Central memory CD8-positive, alpha-beta T cell (primary cell): ENCODE results near the gene RDM1.

Source experiments
- ATAC-seq: fragments of 150-1000 bp; cut with Tn5 transposase; replicated peaks from 2 replicates; pipeline ENCODE4 v1.10.0; 2022; ENCODE audit warnings: mild to moderate bottlenecking, moderate FRiP score, moderate number of reproducible peaks; ENCODE audit not compliant: poor library complexity, severe bottlenecking; ENCODE audit errors: extremely low read depth
- DNase-seq, 2 donors: peaks; one replicate each; pipeline ENCODE4 v3.0.0; 2021; ENCODE audit warnings: low spot score in 2 of 2
- H3K27ac Mint-ChIP-seq: one replicate; pipeline ENCODE4 v1.8.0; 2022; ENCODE audit warnings: low read depth, mild to moderate bottlenecking, moderate library complexity, mixed read lengths
- H3K27me3 Mint-ChIP-seq: one replicate; pipeline ENCODE4 v1.8.0; 2022; ENCODE audit warnings: mixed read lengths
- H3K36me3 Mint-ChIP-seq: one replicate; pipeline ENCODE4 v1.8.0; 2022; ENCODE audit warnings: mild to moderate bottlenecking, moderate library complexity, mixed read lengths; ENCODE audit not compliant: insufficient read depth
- H3K4me1 Mint-ChIP-seq: one replicate; pipeline ENCODE4 v1.8.0; 2022; ENCODE audit warnings: mixed read lengths
- H3K4me3 Mint-ChIP-seq: one replicate; pipeline ENCODE4 v1.8.0; 2022; ENCODE audit warnings: mild to moderate bottlenecking, moderate library complexity, mixed read lengths
- H3K9me3 Mint-ChIP-seq: one replicate; pipeline ENCODE4 v1.8.0; 2022; ENCODE audit warnings: mixed read lengths

RDM1 gene

DNA sequence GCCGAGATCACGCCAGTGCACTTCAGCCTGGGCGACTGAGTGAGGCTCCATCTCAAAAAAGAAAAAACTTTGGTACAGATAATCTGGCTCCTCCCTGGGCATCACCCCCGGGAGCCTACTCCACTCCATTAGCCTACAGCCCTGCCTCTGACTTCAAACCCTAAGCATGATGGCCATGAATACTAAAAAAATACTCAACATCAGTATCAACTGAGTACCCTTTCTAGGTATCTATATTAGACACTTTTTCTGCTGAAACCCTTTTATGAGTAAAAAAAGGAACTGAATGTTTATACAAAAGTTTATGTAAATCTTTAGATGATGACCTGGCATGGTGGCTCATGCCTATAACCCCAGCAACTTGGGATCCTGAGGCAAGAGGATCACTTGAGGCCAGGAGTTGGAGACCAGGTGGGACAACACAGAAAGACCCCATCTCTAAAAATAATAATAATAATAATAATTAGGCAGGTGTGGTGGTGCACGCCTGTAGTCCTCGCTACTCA is 6.9 kb downstream of the RDM1 start:
- Mint-ChIP-seq H3K27ac (no peak overlapping the region), H3K27me3 (no peaks in the 10 kb centered on the region), H3K4me3 (no peak overlapping the region), H3K36me3 (peaks cover 3% of the 10 kb centered on the region), H3K4me1 (peaks cover 11% of the 10 kb centered on the region), H3K9me3 (no peaks in the 10 kb centered on the region)
- no peak for ATAC-seq
- no peak for DNase-seq

DNA sequence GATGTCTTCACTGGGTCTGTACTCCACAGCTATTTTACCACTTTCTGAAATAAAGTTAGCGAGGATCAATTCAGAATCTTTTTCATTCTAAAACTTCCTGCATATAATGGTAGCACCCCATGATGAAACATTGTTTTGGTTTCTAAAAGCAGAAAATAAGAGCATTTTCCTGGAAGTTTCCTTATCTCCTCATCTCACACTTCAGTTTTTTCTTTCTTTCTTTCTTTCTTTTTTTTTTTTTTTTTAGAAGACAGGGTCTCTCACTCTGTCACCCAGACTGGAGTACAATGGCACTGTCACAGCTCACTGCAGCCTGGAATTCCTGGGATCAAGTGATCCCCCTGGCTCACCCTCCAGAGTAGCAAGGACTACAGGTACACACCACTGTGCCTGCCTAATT is 10.3 kb downstream of the RDM1 start:
- no peak overlapping the region for H3K27ac Mint-ChIP-seq
- DNase-seq (no peak), ATAC-seq (no peak)
- H3K9me3 Mint-ChIP-seq, result no peaks in the 10 kb centered on the region
- H3K36me3 Mint-ChIP-seq, result peaks cover 3% of the 10 kb centered on the region
- H3K27me3 Mint-ChIP-seq, result no peaks in the 10 kb centered on the region
- H3K4me1 Mint-ChIP-seq, result peaks cover 23% of the 10 kb centered on the region
- no peak overlapping the region for H3K4me3 Mint-ChIP-seq

DNA sequence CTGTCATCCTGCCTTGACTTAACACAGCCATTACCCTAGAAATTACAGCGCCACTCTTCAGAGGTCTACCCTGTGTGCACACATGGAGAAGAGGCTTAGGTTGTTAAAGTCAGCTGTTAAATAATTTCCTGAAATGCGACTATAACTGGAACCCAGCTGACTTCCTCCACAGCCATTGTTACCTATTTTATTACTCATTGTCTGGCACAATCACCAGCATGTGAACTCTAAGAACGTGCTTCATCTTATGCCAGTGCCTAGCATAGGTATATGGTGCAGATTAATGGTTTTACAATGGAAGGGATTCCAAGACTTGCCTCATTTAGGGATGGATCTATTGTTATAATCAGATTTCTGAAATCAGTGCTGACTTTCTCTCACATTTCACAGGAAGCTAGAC is 11.9 kb downstream of the RDM1 start:
- Mint-ChIP-seq H3K9me3 (no peaks in the 10 kb centered on the region), H3K4me3 (no peak overlapping the region), H3K4me1 (peaks cover 32% of the 10 kb centered on the region), H3K36me3 (peaks cover 3% of the 10 kb centered on the region), H3K27ac (no peak overlapping the region), H3K27me3 (no peaks in the 10 kb centered on the region)
- ATAC-seq (peak; percentile 32), DNase-seq (no peak)

DNA sequence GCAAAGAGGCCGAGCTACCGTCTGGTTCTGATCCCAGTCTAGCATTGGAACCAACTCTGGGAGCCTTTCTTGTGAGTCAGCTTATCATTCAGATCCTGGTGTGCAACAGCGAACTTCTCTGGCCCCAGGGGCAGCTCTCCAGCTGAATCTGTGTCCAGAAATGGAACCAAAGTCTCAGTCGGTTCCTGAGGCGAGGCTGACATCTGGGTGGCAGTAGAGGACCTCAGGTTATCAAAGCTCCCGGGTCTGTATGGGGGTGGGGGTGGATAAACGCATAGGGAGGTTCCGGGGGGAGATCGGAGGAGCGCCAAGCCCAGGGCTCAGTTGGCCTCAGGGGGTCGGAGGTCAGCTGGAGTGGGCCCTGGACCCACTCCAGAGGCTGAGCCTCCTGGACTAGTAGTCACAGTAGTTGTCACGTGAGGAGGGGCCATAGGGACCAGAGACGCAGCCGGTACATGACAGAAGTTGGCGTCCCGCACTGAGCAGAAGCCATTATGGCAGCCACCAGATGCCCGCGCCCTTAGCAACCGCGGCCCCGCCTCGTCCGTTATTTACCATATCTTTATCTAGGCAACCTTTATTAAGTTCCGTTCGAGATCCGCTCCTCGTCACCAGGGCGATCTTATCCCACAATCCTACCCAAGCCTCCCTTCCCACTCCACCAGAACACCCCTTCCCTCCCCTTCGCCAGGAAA is 12.9 kb downstream of the RDM1 start:
- Mint-ChIP-seq H3K4me1 (peaks cover 42% of the 10 kb centered on the region), H3K9me3 (no peaks in the 10 kb centered on the region), H3K36me3 (peaks cover 3% of the 10 kb centered on the region), H3K4me3 (no peak overlapping the region), H3K27ac (no peak overlapping the region), H3K27me3 (no peaks in the 10 kb centered on the region)
- ATAC-seq (no peak), DNase-seq (no peak)

DNA sequence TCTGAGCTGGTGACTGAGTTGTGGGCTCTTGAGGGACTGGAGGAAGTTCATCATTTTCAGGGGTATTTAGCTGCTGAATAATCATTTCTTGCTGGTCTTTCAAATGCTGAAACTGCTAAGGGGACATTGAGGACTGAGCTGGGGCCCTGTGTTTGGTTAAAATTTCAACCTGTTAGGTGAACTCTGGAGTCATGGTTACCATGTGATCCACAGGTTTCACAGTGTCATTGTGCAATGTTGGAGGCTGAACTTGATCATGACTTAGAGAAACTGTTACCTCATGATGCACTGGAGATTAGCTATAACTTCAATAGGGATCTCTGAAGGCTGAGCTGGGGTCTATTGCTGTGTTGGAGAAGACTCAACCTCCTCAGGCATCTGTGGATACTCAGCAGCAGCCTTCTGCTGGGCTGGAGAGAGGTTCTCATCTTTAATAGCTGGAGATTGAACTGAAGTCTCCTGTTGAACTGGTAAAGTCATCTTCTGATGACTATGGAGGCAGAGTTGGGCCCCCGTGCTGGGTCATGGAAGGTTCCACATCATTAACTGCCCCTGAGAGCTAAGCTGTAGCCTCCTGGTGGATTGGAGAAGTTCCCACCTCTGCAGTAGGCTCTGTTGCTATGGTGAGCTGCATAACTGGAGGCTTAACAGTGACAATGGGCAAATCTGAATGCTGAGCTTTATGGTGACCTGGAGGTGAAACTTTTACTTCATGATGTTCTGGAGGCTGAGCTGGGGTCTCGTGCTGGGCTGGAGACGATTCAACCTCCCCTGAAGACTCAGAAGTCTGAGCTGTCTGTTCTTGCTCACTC is 15.2 kb downstream of the RDM1 start:
- Mint-ChIP-seq H3K27me3 (no peaks in the 10 kb centered on the region), H3K4me1 (peaks cover 48% of the 10 kb centered on the region), H3K36me3 (no peaks in the 10 kb centered on the region), H3K4me3 (no peak overlapping the region), H3K27ac (no peak overlapping the region), H3K9me3 (no peaks in the 10 kb centered on the region)
- no peak for DNase-seq
- ATAC-seq, result no peak

DNA sequence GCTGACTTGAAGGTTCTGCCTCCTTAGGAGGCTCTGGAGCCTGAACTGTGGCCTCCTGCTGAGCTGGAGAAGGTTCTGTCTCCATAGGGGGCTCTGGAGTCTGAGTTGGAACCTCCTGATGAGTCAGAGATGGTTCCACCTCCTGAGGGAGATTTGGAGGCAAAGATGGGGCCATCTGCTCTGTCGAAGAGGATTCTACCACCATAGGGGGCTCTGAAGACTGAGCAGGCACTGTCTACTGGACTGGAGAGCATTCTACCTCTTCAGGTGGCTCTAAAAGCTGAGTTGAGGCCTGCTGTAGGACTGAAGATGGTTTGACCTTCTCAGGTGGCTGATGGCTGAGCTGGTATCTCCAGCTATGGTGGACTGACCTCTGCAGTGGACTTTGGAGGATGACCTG is 16.2 kb downstream of the RDM1 start:
- H3K27me3 Mint-ChIP-seq, result no peaks in the 10 kb centered on the region
- H3K9me3 Mint-ChIP-seq, result no peaks in the 10 kb centered on the region
- ATAC-seq (no peak), DNase-seq (no peak)
- no peak overlapping the region for H3K27ac Mint-ChIP-seq
- no peak overlapping the region for H3K4me3 Mint-ChIP-seq
- H3K4me1 Mint-ChIP-seq, result peaks cover 52% of the 10 kb centered on the region
- no peaks in the 10 kb centered on the region for H3K36me3 Mint-ChIP-seq

DNA sequence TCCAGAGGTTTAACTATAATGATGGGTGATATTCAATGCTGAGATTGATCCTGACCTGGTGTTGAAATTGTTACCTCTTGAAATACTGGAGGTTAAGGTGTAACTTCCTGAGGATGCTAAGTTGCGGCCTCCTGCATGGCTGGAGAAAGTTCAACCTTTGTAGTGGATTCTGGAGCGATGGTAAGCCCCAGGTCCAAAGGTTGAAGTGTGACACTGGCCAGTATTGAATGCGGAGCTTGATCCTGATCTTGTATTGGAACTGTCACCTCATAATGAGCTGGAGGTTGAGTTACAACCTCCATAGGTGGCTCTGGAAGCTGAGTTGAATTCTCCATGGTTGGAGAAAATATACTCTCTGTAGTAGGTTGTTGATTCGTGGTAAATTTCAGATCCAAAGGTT is 17.0 kb downstream of the RDM1 start:
- Mint-ChIP-seq H3K36me3 (no peaks in the 10 kb centered on the region), H3K4me1 (peaks cover 57% of the 10 kb centered on the region), H3K27ac (no peak overlapping the region), H3K27me3 (no peaks in the 10 kb centered on the region), H3K9me3 (no peaks in the 10 kb centered on the region), H3K4me3 (peak overlapping the region; percentile 25)
- DNase-seq (no peak), ATAC-seq (peak; percentile 36)

DNA sequence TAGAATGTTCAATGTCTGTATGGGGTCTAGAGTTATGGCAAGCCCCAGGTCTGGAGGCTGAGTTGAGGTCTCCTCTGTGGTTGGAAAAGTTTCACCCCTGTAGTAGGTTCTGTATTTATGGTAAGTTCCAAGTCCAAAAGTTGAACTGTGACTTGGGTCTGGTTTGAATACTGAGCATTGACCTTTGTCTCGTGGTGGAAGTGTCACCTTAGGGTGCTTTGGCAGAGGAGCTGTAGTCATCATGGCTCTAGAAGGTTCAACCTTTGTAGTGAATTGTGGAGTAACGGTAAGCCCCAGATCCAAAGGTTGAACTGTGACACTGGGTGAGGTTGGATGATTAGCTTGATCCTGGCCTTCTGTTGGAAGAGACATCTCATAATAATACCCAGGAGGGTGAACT is 17.6 kb downstream of the RDM1 start:
- DNase-seq, result no peak
- H3K4me3 Mint-ChIP-seq, result peak overlapping the region; percentile 25
- H3K27me3 Mint-ChIP-seq, result no peaks in the 10 kb centered on the region
- no peaks in the 10 kb centered on the region for H3K36me3 Mint-ChIP-seq
- H3K9me3 Mint-ChIP-seq, result no peaks in the 10 kb centered on the region
- H3K4me1 Mint-ChIP-seq, result peaks cover 57% of the 10 kb centered on the region
- ATAC-seq, result no peak
- H3K27ac Mint-ChIP-seq, result no peak overlapping the region

DNA sequence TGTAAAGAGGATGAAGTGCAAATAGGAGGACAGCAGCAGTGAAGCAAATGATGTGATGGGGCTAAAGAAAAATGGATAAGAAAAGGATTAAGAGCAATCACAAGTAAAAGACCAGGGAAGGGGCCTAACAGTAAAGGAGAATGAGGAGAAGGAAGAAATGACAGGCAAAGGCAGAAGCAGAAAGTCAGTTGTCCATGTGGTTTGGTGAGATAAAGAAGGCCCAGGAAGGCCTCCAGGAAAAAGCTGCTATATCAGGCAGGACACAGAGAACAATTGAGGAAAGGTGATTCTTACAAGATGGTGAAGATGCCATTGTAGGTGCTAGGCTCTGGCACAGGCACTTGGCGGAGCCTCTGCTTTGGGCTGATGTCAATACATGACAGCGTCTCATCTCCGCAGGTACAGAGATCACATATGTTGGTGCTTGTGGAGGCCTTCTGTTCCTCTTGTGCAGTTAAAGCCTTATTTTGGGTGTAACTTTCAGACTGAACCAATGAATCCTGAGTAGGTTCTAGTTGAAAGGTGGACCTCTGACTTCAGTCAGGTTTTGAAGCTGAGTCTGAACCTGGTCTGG is 18.1 kb downstream of the RDM1 start:
- ATAC-seq (no peak), DNase-seq (no peak)
- Mint-ChIP-seq H3K36me3 (no peaks in the 10 kb centered on the region), H3K4me1 (peaks cover 62% of the 10 kb centered on the region), H3K9me3 (no peaks in the 10 kb centered on the region), H3K27ac (peak overlapping the region; percentile 19), H3K27me3 (no peaks in the 10 kb centered on the region), H3K4me3 (no peak overlapping the region)

DNA sequence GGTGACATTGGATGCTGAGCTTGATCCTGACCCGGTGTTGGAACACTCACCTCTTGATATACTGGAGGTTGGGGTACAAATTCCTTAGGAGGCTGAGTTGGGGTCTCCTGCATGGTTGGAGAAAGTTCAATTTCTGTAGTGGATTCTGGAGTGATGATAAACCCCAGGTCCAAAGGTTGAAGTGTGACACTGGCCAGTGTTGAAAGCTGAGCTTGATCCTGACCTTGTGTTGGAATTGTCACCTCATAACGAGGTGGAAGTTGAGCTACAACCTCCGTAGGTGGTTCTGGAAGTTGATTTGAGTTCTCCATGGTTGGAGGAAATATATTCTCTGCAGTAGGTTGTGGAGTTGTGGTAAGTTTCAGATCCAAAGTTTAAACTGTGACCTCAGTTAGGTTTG is 21.2 kb downstream of the RDM1 start:
- no peaks in the 10 kb centered on the region for H3K36me3 Mint-ChIP-seq
- no peaks in the 10 kb centered on the region for H3K27me3 Mint-ChIP-seq
- no peak overlapping the region for H3K4me3 Mint-ChIP-seq
- DNase-seq (no peak), ATAC-seq (no peak)
- peaks cover 49% of the 10 kb centered on the region for H3K4me1 Mint-ChIP-seq
- no peak overlapping the region for H3K27ac Mint-ChIP-seq
- H3K9me3 Mint-ChIP-seq, result no peaks in the 10 kb centered on the region

DNA sequence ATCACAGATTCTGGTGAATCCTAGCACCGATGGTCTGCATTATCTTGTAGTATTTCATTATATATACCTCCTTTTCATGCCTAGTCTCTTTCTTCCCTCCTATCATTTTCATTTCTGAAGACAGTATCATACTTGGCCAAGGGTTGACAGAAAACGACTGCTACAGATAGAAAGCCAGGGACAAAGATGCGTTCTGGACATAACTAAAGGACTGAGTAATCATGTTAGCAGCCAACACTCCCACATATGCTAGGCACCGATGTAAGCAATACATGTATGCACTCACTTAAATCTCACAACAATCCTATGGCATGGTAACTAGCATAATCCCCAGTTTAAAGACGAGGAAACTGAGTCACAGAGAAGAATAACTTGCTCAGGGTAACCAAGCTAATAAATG is 22.9 kb downstream of the RDM1 start:
- H3K4me1 Mint-ChIP-seq, result peaks cover 38% of the 10 kb centered on the region
- DNase-seq (no peak), ATAC-seq (no peak)
- H3K36me3 Mint-ChIP-seq, result no peaks in the 10 kb centered on the region
- H3K4me3 Mint-ChIP-seq, result no peak overlapping the region
- H3K27me3 Mint-ChIP-seq, result no peaks in the 10 kb centered on the region
- H3K27ac Mint-ChIP-seq, result no peak overlapping the region
- H3K9me3 Mint-ChIP-seq, result no peaks in the 10 kb centered on the region

DNA sequence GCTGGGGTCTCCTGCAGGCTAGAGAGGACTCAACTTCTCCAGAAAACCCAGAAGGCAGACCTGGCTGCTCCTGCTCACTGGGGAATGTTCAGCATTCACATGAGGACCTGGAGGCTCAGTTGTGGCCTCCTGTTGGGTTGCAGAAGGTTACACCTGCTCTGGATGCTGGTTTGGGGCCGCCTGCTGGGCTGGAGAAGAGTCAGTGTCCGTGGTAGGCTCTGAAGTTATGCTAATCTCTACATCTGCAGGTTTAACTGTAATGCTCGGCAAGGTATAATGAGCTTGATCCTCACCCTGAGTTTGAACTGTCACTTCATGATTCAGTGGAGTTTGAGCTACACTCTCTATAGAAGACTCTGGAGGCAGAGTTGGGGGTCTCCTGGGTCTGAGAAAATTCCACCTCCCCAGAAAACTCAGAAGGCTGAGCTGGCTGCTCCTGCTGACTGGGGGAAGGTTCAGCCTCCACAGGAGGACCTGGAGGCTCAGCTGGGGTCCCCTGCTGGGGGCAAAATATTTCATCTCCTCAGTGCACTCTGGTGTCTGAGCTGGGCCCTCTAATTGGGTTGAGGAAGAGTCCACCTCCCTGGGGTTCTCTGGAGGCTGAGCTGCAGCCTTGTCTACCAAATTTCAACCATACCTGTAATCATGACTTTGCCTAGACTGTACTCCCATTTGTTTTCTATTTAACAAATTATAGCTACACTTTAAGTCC is 23.5 kb downstream of the RDM1 start:
- Mint-ChIP-seq H3K36me3 (no peaks in the 10 kb centered on the region), H3K4me1 (peaks cover 37% of the 10 kb centered on the region), H3K4me3 (no peak overlapping the region), H3K9me3 (no peaks in the 10 kb centered on the region), H3K27me3 (no peaks in the 10 kb centered on the region), H3K27ac (no peak overlapping the region)
- ATAC-seq (no peak), DNase-seq (no peak)
